ENCODE results near the gene DPYSL5. TPM values are rescaled to one million over a fixed set of nuclear protein-coding genes. Genes with fewer than 3 reads are reported as not detected.

The DPYSL5 gene
- total and polyA plus RNA-seq, 7 experiments from 2014 or later = not detected

- ATAC-seq (no peak), DNase-seq (no peak)
- H3K36me3 ChIP-seq (ENCODE audit: control insufficient read depth in 2 of 3, insufficient read depth in 3 of 3, low read length in 3 of 3) = no peaks in the 10 kb centered on the region
- no peaks in the 10 kb centered on the region for H3K9me3 Mint-ChIP-seq
- H3K4me3 ChIP-seq (ENCODE audit: low read length) = no peak overlapping the region
- H3K36me3 Mint-ChIP-seq = no peaks in the 10 kb centered on the region
- CTCF ChIA-PET = no interaction called here
- intact Hi-C loops (cut with micrococcal nuclease) = no loop called here
- no peaks in the 10 kb centered on the region for H3K4me1 Mint-ChIP-seq
- H3K27ac ChIP-seq (ENCODE audit: low read depth, low read length) = no peak overlapping the region
- peaks cover 12 to 32% (median 19%) of the 10 kb centered on the region in 5 donors for H3K27me3 Mint-ChIP-seq
- POLR2A ChIA-PET = no interaction called here
- H3K27me3 ChIP-seq (ENCODE audit: control insufficient read depth in 2 of 2, insufficient read depth in 2 of 2, low read length in 2 of 2) = no peaks in the 10 kb centered on the region
- no peak overlapping the region for H3K4me3 Mint-ChIP-seq
- no peaks in the 10 kb centered on the region for H3K9me3 ChIP-seq (ENCODE audit: control insufficient read depth in 2 of 3, low read length in 3 of 3)
- H3K4me1 ChIP-seq (ENCODE audit: control insufficient read depth in 2 of 2, insufficient read depth in 2 of 2, low read length in 2 of 2) = no peaks in the 10 kb centered on the region
- H3K27ac Mint-ChIP-seq = no peak overlapping the region
Measured at GRCh38 chr2:26951236-26951635, 103.3 kb downstream of the DPYSL5 start.

DNA sequence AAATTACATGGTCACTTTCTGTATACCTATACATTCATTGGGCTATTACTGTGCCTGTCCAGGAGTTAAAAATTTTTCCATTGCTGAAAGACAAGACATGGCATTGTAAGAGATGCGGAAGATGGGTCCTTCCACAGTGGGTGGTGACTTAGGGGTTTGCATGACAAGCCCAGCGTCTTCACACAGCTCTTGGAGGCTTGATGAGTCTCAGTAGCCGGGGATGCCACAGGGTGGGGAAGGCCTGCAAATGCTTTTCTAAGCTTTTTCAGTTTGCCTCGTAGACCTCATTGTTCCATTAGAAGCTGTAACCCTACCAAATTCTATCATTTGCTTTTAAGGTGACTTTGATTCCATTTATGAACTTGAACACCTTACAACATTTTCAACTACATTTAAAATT is 104.4 kb downstream of the DPYSL5 start:
- Mint-ChIP-seq H3K36me3 (no peaks in the 10 kb centered on the region), H3K4me1 (no peaks in the 10 kb centered on the region), H3K27ac (no peak overlapping the region), H3K27me3 (peaks cover 12 to 36% (median 26%) of the 10 kb centered on the region in 5 donors), H3K9me3 (no peaks in the 10 kb centered on the region), H3K4me3 (no peak overlapping the region)
- POLR2A ChIA-PET = interaction anchor here (0.5 kb wide), 1 partner anchor 594 kb away, joined by 3 read pairs; no protein-coding TSS in a partner anchor
- Histone ChIP-seq H3K27ac (ENCODE audit: low read depth, low read length) (no peak overlapping the region), H3K27me3 (ENCODE audit: control insufficient read depth in 2 of 2, insufficient read depth in 2 of 2, low read length in 2 of 2) (no peaks in the 10 kb centered on the region), H3K36me3 (ENCODE audit: control insufficient read depth in 2 of 3, insufficient read depth in 3 of 3, low read length in 3 of 3) (no peaks in the 10 kb centered on the region), H3K4me1 (ENCODE audit: control insufficient read depth in 2 of 2, insufficient read depth in 2 of 2, low read length in 2 of 2) (no peaks in the 10 kb centered on the region), H3K4me3 (ENCODE audit: low read length) (no peak overlapping the region), H3K9me3 (ENCODE audit: control insufficient read depth in 2 of 3, low read length in 3 of 3) (no peaks in the 10 kb centered on the region)
- intact Hi-C loops (cut with micrococcal nuclease) = no loop called here
- CTCF ChIA-PET = interaction anchor here (0.6 to 1.3 kb wide), 2 partner anchors 9 to 189 kb away, joined by 3 read pairs; no protein-coding TSS in a partner anchor
- ATAC-seq = no peak
- no peak for DNase-seq

DNA sequence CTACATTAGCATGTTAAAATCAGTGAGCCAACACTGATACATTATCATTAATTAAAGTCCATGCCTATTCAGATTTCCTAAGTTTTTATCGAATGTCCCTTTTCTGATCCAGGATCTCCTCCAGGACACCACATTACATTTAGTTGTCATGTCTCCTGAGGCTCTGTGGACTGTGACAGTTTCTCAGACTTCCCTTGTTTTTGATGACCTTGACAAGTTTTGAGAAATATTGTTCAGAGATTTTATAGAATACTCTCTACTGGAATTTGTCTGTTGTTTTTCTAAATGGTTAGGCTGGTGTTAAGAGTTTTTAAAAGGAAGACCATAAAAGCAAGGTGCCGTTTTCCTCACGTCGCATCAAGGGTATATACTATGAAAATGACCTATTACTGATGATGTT is 106.2 kb downstream of the DPYSL5 start:
- Mint-ChIP-seq H3K4me3 (no peak overlapping the region), H3K36me3 (no peaks in the 10 kb centered on the region), H3K4me1 (no peaks in the 10 kb centered on the region), H3K27me3 (peaks cover 16 to 48% (median 22%) of the 10 kb centered on the region in 5 donors), H3K27ac (no peak overlapping the region), H3K9me3 (no peaks in the 10 kb centered on the region)
- ChIA-PET POLR2A (no interaction called here), CTCF (no interaction called here)
- H3K36me3 ChIP-seq (ENCODE audit: control insufficient read depth in 2 of 3, insufficient read depth in 3 of 3, low read length in 3 of 3) = no peaks in the 10 kb centered on the region
- intact Hi-C loops (cut with micrococcal nuclease) = no loop called here
- no peak for DNase-seq
- no peaks in the 10 kb centered on the region for H3K9me3 ChIP-seq (ENCODE audit: control insufficient read depth in 2 of 3, low read length in 3 of 3)
- no peak overlapping the region for H3K27ac ChIP-seq (ENCODE audit: low read depth, low read length)
- H3K4me3 ChIP-seq (ENCODE audit: low read length) = no peak overlapping the region
- H3K4me1 ChIP-seq (ENCODE audit: control insufficient read depth in 2 of 2, insufficient read depth in 2 of 2, low read length in 2 of 2) = no peaks in the 10 kb centered on the region
- H3K27me3 ChIP-seq (ENCODE audit: control insufficient read depth in 2 of 2, insufficient read depth in 2 of 2, low read length in 2 of 2) = no peaks in the 10 kb centered on the region
- ATAC-seq = no peak

- CTCF ChIA-PET = interaction anchor here (0.6 to 1.0 kb wide), 3 partner anchors 60 to 1050 kb away, joined by 3 to 4 read pairs (median 3); no protein-coding TSS in a partner anchor
- no peaks in the 10 kb centered on the region for H3K4me1 ChIP-seq (ENCODE audit: control insufficient read depth in 2 of 2, insufficient read depth in 2 of 2, low read length in 2 of 2)
- no peaks in the 10 kb centered on the region for H3K9me3 Mint-ChIP-seq
- H3K9me3 ChIP-seq (ENCODE audit: control insufficient read depth in 2 of 3, low read length in 3 of 3) = no peaks in the 10 kb centered on the region
- POLR2A ChIA-PET = no interaction called here
- H3K27me3 Mint-ChIP-seq = peaks cover 16 to 62% (median 34%) of the 10 kb centered on the region in 5 donors
- no peak overlapping the region for H3K27ac ChIP-seq (ENCODE audit: low read depth, low read length)
- no peak overlapping the region for H3K4me3 Mint-ChIP-seq
- intact Hi-C loops (cut with micrococcal nuclease) = no loop called here
- H3K36me3 Mint-ChIP-seq = no peaks in the 10 kb centered on the region
- no peak for ATAC-seq
- no peaks in the 10 kb centered on the region for H3K27me3 ChIP-seq (ENCODE audit: control insufficient read depth in 2 of 2, insufficient read depth in 2 of 2, low read length in 2 of 2)
- H3K36me3 ChIP-seq (ENCODE audit: control insufficient read depth in 2 of 3, insufficient read depth in 3 of 3, low read length in 3 of 3) = no peaks in the 10 kb centered on the region
- DNase-seq = no peak
- H3K4me1 Mint-ChIP-seq = peaks cover 0 to 8% (median 0%) of the 10 kb centered on the region in 7 donors
- no peak overlapping the region for H3K4me3 ChIP-seq (ENCODE audit: low read length)
- no peak overlapping the region for H3K27ac Mint-ChIP-seq
Measured at GRCh38 chr2:26957041-26957440, 109.1 kb downstream of the DPYSL5 start.

GRCh38 chr2:26957534-26957933 is 109.6 kb downstream of the DPYSL5 start:
- Histone ChIP-seq H3K27me3 (ENCODE audit: control insufficient read depth in 2 of 2, insufficient read depth in 2 of 2, low read length in 2 of 2) (no peaks in the 10 kb centered on the region), H3K27ac (ENCODE audit: low read depth, low read length) (no peak overlapping the region), H3K4me3 (ENCODE audit: low read length) (no peak overlapping the region), H3K9me3 (ENCODE audit: control insufficient read depth in 2 of 3, low read length in 3 of 3) (no peaks in the 10 kb centered on the region), H3K4me1 (ENCODE audit: control insufficient read depth in 2 of 2, insufficient read depth in 2 of 2, low read length in 2 of 2) (no peaks in the 10 kb centered on the region), H3K36me3 (ENCODE audit: control insufficient read depth in 2 of 3, insufficient read depth in 3 of 3, low read length in 3 of 3) (no peaks in the 10 kb centered on the region)
- Mint-ChIP-seq H3K9me3 (no peaks in the 10 kb centered on the region), H3K4me3 (no peak overlapping the region), H3K4me1 (peaks cover 0 to 8% (median 0%) of the 10 kb centered on the region in 7 donors), H3K27me3 (peaks cover 16 to 59% (median 34%) of the 10 kb centered on the region in 5 donors), H3K27ac (no peak overlapping the region), H3K36me3 (no peaks in the 10 kb centered on the region)
- DNase-seq (no peak), ATAC-seq (no peak)
- intact Hi-C loops (cut with micrococcal nuclease) = no loop called here
- ChIA-PET CTCF (interaction anchor here (0.6 to 1.0 kb wide), 3 partner anchors 59 to 1049 kb away, joined by 3 to 4 read pairs (median 3); no protein-coding TSS in a partner anchor), POLR2A (no interaction called here)

- Histone ChIP-seq H3K4me3 (ENCODE audit: low read length) (no peak overlapping the region), H3K4me1 (ENCODE audit: control insufficient read depth in 2 of 2, insufficient read depth in 2 of 2, low read length in 2 of 2) (no peaks in the 10 kb centered on the region), H3K36me3 (ENCODE audit: control insufficient read depth in 2 of 3, insufficient read depth in 3 of 3, low read length in 3 of 3) (no peaks in the 10 kb centered on the region), H3K27ac (ENCODE audit: low read depth, low read length) (no peak overlapping the region), H3K27me3 (ENCODE audit: control insufficient read depth in 2 of 2, insufficient read depth in 2 of 2, low read length in 2 of 2) (no peaks in the 10 kb centered on the region), H3K9me3 (ENCODE audit: control insufficient read depth in 2 of 3, low read length in 3 of 3) (no peaks in the 10 kb centered on the region)
- intact Hi-C loops (cut with micrococcal nuclease) = no loop called here
- Mint-ChIP-seq H3K9me3 (no peaks in the 10 kb centered on the region), H3K27ac (peak overlapping the region in 1 of 9 donors; percentile 14), H3K4me3 (no peak overlapping the region), H3K27me3 (peaks cover 9 to 52% (median 35%) of the 10 kb centered on the region in 5 donors), H3K36me3 (no peaks in the 10 kb centered on the region), H3K4me1 (peaks cover 0 to 8% (median 0%) of the 10 kb centered on the region in 7 donors)
- ChIA-PET POLR2A (interaction anchor here (0.6 kb wide), 1 partner anchor 37 kb away, joined by 3 read pairs; no protein-coding TSS in a partner anchor), CTCF (interaction anchor here (0.6 to 1.6 kb wide), 10 partner anchors 9 to 875 kb away, joined by 3 to 13 read pairs (median 4); partner anchors contain the start of genes ABHD1 and KHK)
- ATAC-seq = no peak
- no peak for DNase-seq
Measured at GRCh38 chr2:26959331-26959730, 111.4 kb downstream of the DPYSL5 start.
